Chondrocyte (in vitro differentiated cells): ENCODE data around the gene ZC3H18. TPM values are rescaled to one million over a fixed set of nuclear protein-coding genes. Genes with fewer than 3 reads are reported as not detected.

Experiments used
- DNase-seq: peaks from one replicate; pipeline ENCODE4 v3.0.0; 2021; ENCODE audit warnings: mixed read lengths, low spot score
- H3K27ac Mint-ChIP-seq: one replicate; pipeline ENCODE4 v1.8.0; 2021; ENCODE audit warnings: mild to moderate bottlenecking, moderate library complexity, mixed read lengths; ENCODE audit not compliant: unreplicated experiment
- H3K27me3 Mint-ChIP-seq: 2 replicates; pipeline ENCODE4 v1.8.0; 2021; ENCODE audit warnings: low read depth, mixed read lengths
- H3K36me3 Mint-ChIP-seq: 2 replicates; pipeline ENCODE4 v1.8.0; 2021; ENCODE audit warnings: low read depth, mixed read lengths
- H3K4me1 Mint-ChIP-seq: 2 replicates; pipeline ENCODE4 v1.8.0; 2021; ENCODE audit warnings: low read depth, mild to moderate bottlenecking, mixed read lengths
- H3K4me3 Mint-ChIP-seq: one replicate; pipeline ENCODE4 v1.8.0; 2021; ENCODE audit warnings: mild to moderate bottlenecking, moderate library complexity, mixed read lengths; ENCODE audit not compliant: unreplicated experiment
- H3K9me3 Mint-ChIP-seq: 2 replicates; pipeline ENCODE4 v1.8.0; 2021; ENCODE audit warnings: low read depth, mixed read lengths
- CTCF ChIP-seq: fragments of 200-600 bp; sonication (generic); IDR thresholded peaks from 2 replicates; pipeline ENCODE4 v1.5.0; 2021; ENCODE audit warnings: antibody characterized with exemption, mild to moderate bottlenecking, moderate library complexity
- total RNA-seq: library from RNA; stranded (reverse); gene quantifications from 3 replicates; pipeline ENCODE4 v1.2.1, GENCODE V29; 2021

ZC3H18 gene
- total RNA-seq, 1 donor from 2014 or later = 36.7 TPM

- DNase-seq = no peak
- Mint-ChIP-seq H3K4me1 (peaks cover 22% of the 10 kb centered on the region), H3K27ac (peak overlapping the region; percentile 88), H3K36me3 (peaks cover 14% of the 10 kb centered on the region), H3K4me3 (no peak overlapping the region), H3K9me3 (no peaks in the 10 kb centered on the region), H3K27me3 (no peaks in the 10 kb centered on the region)
- TF ChIP-seq CTCF = no peak
These were observed 44.0 kb downstream of the ZC3H18 start for GRCh38 chr16:88613911-88614817.

DNA sequence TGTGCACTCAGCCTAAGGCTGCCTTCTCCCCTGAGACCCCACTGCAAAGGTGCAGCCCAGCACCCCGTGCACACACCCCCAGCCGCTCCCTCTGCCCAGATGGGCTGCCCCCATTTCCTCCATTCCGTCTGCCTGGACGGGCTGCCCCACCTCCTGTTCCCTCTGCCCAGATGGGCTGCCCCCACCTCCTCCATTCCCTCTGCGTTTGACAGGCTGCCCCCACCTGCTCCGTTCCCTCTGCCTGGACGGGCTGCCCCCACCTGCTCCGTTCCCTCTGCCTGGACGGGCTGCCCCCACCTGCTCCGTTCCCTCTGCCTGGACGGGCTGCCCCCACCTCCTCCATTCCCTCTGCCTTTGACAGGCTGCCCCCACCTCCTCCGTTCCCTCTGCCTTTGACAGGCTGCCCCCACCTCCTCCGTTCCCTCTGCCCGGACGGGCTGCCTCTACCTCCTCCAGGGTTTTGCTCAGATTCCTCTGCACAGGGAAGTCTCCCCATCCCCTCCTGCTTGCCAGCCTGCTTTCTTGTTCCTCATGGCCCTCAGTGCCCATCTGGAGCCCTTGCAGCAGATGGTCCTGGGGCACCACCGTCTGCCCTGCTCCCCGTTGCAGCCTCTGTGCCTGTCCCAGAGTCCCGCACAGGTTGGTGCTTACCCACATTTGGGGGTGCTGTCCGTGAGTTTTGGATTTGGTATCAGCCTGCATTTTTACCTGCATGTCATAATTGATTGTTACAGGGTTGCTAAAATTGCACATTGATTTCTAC lies 44.8 kb downstream of the ZC3H18 start:
- TF ChIP-seq CTCF = no peak
- no peak overlapping the region for H3K4me3 Mint-ChIP-seq
- no peaks in the 10 kb centered on the region for H3K9me3 Mint-ChIP-seq
- H3K36me3 Mint-ChIP-seq = peaks cover 11% of the 10 kb centered on the region
- no peaks in the 10 kb centered on the region for H3K27me3 Mint-ChIP-seq
- DNase-seq = no peak
- peaks cover 22% of the 10 kb centered on the region for H3K4me1 Mint-ChIP-seq
- H3K27ac Mint-ChIP-seq = peak overlapping the region; percentile 76

DNA sequence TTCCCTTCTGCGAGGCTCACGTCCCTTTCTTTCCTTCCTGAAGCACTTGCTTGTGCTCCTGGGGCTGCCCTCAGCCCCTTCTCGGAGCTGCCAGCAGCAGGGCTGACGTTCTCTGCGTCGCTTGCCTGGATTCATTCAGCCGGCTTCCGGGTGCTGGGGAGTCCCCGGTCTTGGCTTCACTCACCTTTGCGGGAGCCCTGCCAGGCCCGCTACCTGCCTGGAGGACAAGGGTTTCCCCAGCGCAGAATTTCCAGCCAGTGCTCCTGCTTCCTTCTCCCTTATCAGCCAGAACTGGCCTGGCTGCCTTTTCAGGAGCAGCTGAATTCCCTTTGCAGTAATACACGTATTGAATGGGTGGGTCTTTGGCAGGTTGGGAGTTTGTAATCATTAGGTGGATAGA lies 46.1 kb downstream of the ZC3H18 start:
- H3K36me3 Mint-ChIP-seq = peaks cover 5% of the 10 kb centered on the region
- no peak overlapping the region for H3K27ac Mint-ChIP-seq
- DNase-seq = no peak
- no peak overlapping the region for H3K4me3 Mint-ChIP-seq
- TF ChIP-seq CTCF = no peak
- H3K9me3 Mint-ChIP-seq = no peaks in the 10 kb centered on the region
- H3K27me3 Mint-ChIP-seq = no peaks in the 10 kb centered on the region
- H3K4me1 Mint-ChIP-seq = peaks cover 22% of the 10 kb centered on the region

- H3K27ac Mint-ChIP-seq = no peak overlapping the region
- peaks cover 5% of the 10 kb centered on the region for H3K36me3 Mint-ChIP-seq
- H3K4me3 Mint-ChIP-seq = no peak overlapping the region
- TF ChIP-seq CTCF = no peak
- DNase-seq = no peak
- peaks cover 22% of the 10 kb centered on the region for H3K4me1 Mint-ChIP-seq
- no peaks in the 10 kb centered on the region for H3K27me3 Mint-ChIP-seq
- H3K9me3 Mint-ChIP-seq = no peaks in the 10 kb centered on the region
These were observed 46.5 kb downstream of the ZC3H18 start for GRCh38 chr16:88616736-88617135.

- no peak for TF ChIP-seq CTCF
These were observed 47.2 kb downstream of the ZC3H18 start for GRCh38 chr16:88617268-88618031.

More at GRCh38 chr16:88617268-88618031, 47.2 kb downstream of the ZC3H18 start:
- Mint-ChIP-seq H3K27ac (no peak overlapping the region), H3K9me3 (no peaks in the 10 kb centered on the region), H3K4me1 (peaks cover 22% of the 10 kb centered on the region), H3K4me3 (no peak overlapping the region), H3K36me3 (peaks cover 5% of the 10 kb centered on the region), H3K27me3 (no peaks in the 10 kb centered on the region)
- no peak for DNase-seq
